Muscle layer of duodenum (tissue), 2 donors: ENCODE data around the gene TMEM131.

Source experiments
- H3K27ac ChIP-seq: one replicate; pipeline ENCODE4 v1.7.0; 2013; ENCODE audit warnings: mild to moderate bottlenecking, low read length
- H3K27me3 ChIP-seq: one replicate; pipeline ENCODE4 v1.7.0; 2013; ENCODE audit warnings: low read depth, mild to moderate bottlenecking, control low read depth, low read length
- H3K36me3 ChIP-seq, 2 donors: one replicate each; pipeline ENCODE4 v1.7.0; 2013; ENCODE audit warnings: low read length in 2 of 2, control low read depth in 1 of 2, mild to moderate bottlenecking in 1 of 2; ENCODE audit not compliant: insufficient read depth in 2 of 2, control insufficient read depth in 1 of 2
- H3K4me1 ChIP-seq, 2 donors: one replicate each; pipeline ENCODE4 v1.7.0; 2013; ENCODE audit warnings: low read length in 2 of 2, mild to moderate bottlenecking in 2 of 2, control low read depth in 1 of 2, moderate library complexity in 1 of 2; ENCODE audit not compliant: insufficient read depth in 2 of 2, control insufficient read depth in 1 of 2
- H3K4me3 ChIP-seq, 2 donors: one replicate each; pipeline ENCODE4 v1.7.0; 2013; ENCODE audit warnings: low read length in 2 of 2, low read depth in 1 of 2, mild to moderate bottlenecking in 1 of 2
- H3K9me3 ChIP-seq, 2 donors: one replicate each; pipeline ENCODE4 v1.7.0; 2013; ENCODE audit warnings: low read length in 2 of 2, control low read depth in 1 of 2, mild to moderate bottlenecking in 1 of 2; ENCODE audit not compliant: control insufficient read depth in 1 of 2
- donor health status: healthy.

TMEM131 gene

GRCh38 chr2:97752342-97753334, 243.1 kb downstream of the TMEM131 start:
- Histone ChIP-seq H3K27ac (no peak overlapping the region), H3K9me3 (no peaks in the 10 kb centered on the region), H3K36me3 (peaks cover 32 to 37% of the 10 kb centered on the region in 2 donors)

GRCh38 chr2:97751752-97752151, 244.0 kb downstream of the TMEM131 start:
- H3K4me3 ChIP-seq, result no peak overlapping the region
- H3K27me3 ChIP-seq, result no peaks in the 10 kb centered on the region
- H3K9me3 ChIP-seq, result no peaks in the 10 kb centered on the region
- peaks cover 0 to 21% of the 10 kb centered on the region in 2 donors for H3K4me1 ChIP-seq
- no peak overlapping the region for H3K27ac ChIP-seq
- H3K36me3 ChIP-seq, result peaks cover 25 to 30% of the 10 kb centered on the region in 2 donors

More at GRCh38 chr2:97752342-97753334, 243.1 kb downstream of the TMEM131 start:
- no peak overlapping the region for H3K4me3 ChIP-seq
- H3K4me1 ChIP-seq, result peaks cover 0 to 14% of the 10 kb centered on the region in 2 donors
- H3K27me3 ChIP-seq, result no peaks in the 10 kb centered on the region

- Histone ChIP-seq H3K27ac (no peak overlapping the region), H3K4me3 (no peak overlapping the region), H3K4me1 (peaks cover 0 to 28% of the 10 kb centered on the region in 2 donors), H3K27me3 (no peaks in the 10 kb centered on the region), H3K36me3 (peaks cover 13% of the 10 kb centered on the region in 2 donors), H3K9me3 (no peaks in the 10 kb centered on the region)
Measured at GRCh38 chr2:97750017-97750416, 245.7 kb downstream of the TMEM131 start.

- Histone ChIP-seq H3K27ac (no peak overlapping the region), H3K4me1 (peaks cover 0 to 29% of the 10 kb centered on the region in 2 donors), H3K27me3 (no peaks in the 10 kb centered on the region), H3K9me3 (no peaks in the 10 kb centered on the region), H3K4me3 (no peak overlapping the region), H3K36me3 (peaks cover 8 to 9% of the 10 kb centered on the region in 2 donors)
Measured at GRCh38 chr2:97749581-97749980, 246.2 kb downstream of the TMEM131 start.

GRCh38 chr2:97747716-97748115, 248.0 kb downstream of the TMEM131 start:
- Histone ChIP-seq H3K27ac (no peak overlapping the region), H3K4me1 (peaks cover 0 to 23% of the 10 kb centered on the region in 2 donors), H3K4me3 (no peak overlapping the region), H3K27me3 (no peaks in the 10 kb centered on the region), H3K36me3 (peaks cover 3 to 11% of the 10 kb centered on the region in 2 donors), H3K9me3 (no peaks in the 10 kb centered on the region)

GRCh38 chr2:97747285-97747684, 248.5 kb downstream of the TMEM131 start:
- H3K27ac ChIP-seq, result no peak overlapping the region
- H3K4me3 ChIP-seq, result no peak overlapping the region
- peaks cover 3 to 11% of the 10 kb centered on the region in 2 donors for H3K36me3 ChIP-seq

GRCh38 chr2:97745474-97746174, 250.1 kb downstream of the TMEM131 start:
- no peak overlapping the region for H3K27ac ChIP-seq
- H3K36me3 ChIP-seq, result peaks cover 0 to 5% of the 10 kb centered on the region in 2 donors
- H3K4me3 ChIP-seq, result no peak overlapping the region

More at GRCh38 chr2:97747285-97747684, 248.5 kb downstream of the TMEM131 start:
- no peaks in the 10 kb centered on the region for H3K9me3 ChIP-seq
- peaks cover 0 to 23% of the 10 kb centered on the region in 2 donors for H3K4me1 ChIP-seq
- H3K27me3 ChIP-seq, result no peaks in the 10 kb centered on the region

GRCh38 chr2:97743913-97744312, 251.8 kb downstream of the TMEM131 start:
- H3K9me3 ChIP-seq, result no peaks in the 10 kb centered on the region
- no peak overlapping the region for H3K4me3 ChIP-seq
- H3K36me3 ChIP-seq, result peaks cover 0 to 5% of the 10 kb centered on the region in 2 donors
- no peaks in the 10 kb centered on the region for H3K27me3 ChIP-seq
- no peak overlapping the region for H3K27ac ChIP-seq
- H3K4me1 ChIP-seq, result peaks cover 0 to 18% of the 10 kb centered on the region in 2 donors

More at GRCh38 chr2:97745474-97746174, 250.1 kb downstream of the TMEM131 start:
- Histone ChIP-seq H3K27me3 (no peaks in the 10 kb centered on the region), H3K4me1 (peaks cover 0 to 18% of the 10 kb centered on the region in 2 donors), H3K9me3 (no peaks in the 10 kb centered on the region)

- H3K27ac ChIP-seq, result no peak overlapping the region
Measured at GRCh38 chr2:97742381-97742847, 253.3 kb downstream of the TMEM131 start.

GRCh38 chr2:97741686-97742085, 254.1 kb downstream of the TMEM131 start:
- Histone ChIP-seq H3K27ac (no peak overlapping the region), H3K4me3 (no peak overlapping the region), H3K4me1 (peaks cover 0 to 7% of the 10 kb centered on the region in 2 donors), H3K36me3 (peaks cover 0 to 5% of the 10 kb centered on the region in 2 donors), H3K9me3 (no peaks in the 10 kb centered on the region), H3K27me3 (no peaks in the 10 kb centered on the region)

More at GRCh38 chr2:97742381-97742847, 253.3 kb downstream of the TMEM131 start:
- H3K4me3 ChIP-seq, result no peak overlapping the region
- peaks cover 0 to 12% of the 10 kb centered on the region in 2 donors for H3K4me1 ChIP-seq
- H3K9me3 ChIP-seq, result no peaks in the 10 kb centered on the region
- H3K36me3 ChIP-seq, result peaks cover 0 to 5% of the 10 kb centered on the region in 2 donors
- no peaks in the 10 kb centered on the region for H3K27me3 ChIP-seq

GRCh38 chr2:97741251-97741650, 254.5 kb downstream of the TMEM131 start:
- Histone ChIP-seq H3K4me1 (peaks cover 0 to 7% of the 10 kb centered on the region in 2 donors), H3K4me3 (no peak overlapping the region), H3K9me3 (no peaks in the 10 kb centered on the region), H3K27ac (no peak overlapping the region), H3K27me3 (no peaks in the 10 kb centered on the region), H3K36me3 (peaks cover 0 to 5% of the 10 kb centered on the region in 2 donors)
